Neural cell (in vitro differentiated cells): ENCODE results near the gene RGS17.

Experiments
- RAD21 ChIP-seq: fragments of 450-650 bp; conservative IDR thresholded peaks from 2 replicates; pipeline ENCODE4 v1.6.1; 2014; ENCODE audit warnings: antibody characterized with exemption, mild to moderate bottlenecking, moderate library complexity
- SMC3 ChIP-seq: fragments of 450-650 bp; conservative IDR thresholded peaks from 2 replicates; pipeline ENCODE4 v1.6.1; 2014; ENCODE audit warnings: antibody characterized with exemption, mild to moderate bottlenecking, moderate library complexity; ENCODE audit not compliant: poor library complexity

DNA sequence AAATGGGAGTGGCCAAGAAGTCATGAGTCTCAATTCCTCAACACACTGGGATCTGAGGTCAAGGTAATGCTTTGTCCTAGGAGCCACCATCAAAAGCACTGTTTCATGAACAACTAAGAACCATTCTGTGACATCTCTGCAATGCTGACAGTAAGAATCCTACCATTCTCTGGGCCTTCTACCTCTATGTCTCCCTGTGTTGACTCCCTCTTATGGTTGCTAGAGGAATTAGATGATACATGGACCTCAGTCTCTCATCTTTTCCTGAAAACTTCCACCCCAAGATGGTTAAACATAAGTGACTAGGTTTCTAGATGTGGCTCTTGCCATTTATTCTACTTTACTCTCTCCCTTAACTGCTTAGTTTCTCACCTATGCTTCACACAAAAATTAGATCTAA is 137.7 kb downstream of the RGS17 start:
- no peak for TF ChIP-seq SMC3
- no peak for TF ChIP-seq RAD21
